GM18519 (cell line): ENCODE results near the gene LINS1.

Source experiments
- ATAC-seq: cut with Tn5 transposase; IDR thresholded peaks from one replicate; pipeline ENCODE4 v1.9.1; 2021; ENCODE audit warnings: mild to moderate bottlenecking, moderate library complexity; ENCODE audit not compliant: unreplicated experiment, low FRiP score

Gene LINS1

GRCh38 chr15:100520132-100520921, 81.7 kb downstream of the LINS1 start:
- no peak for ATAC-seq

GRCh38 chr15:100517846-100518245, 84.1 kb downstream of the LINS1 start:
- no peak for ATAC-seq
